Endometrium (tissue), 2 donors: ENCODE measurements around the gene PLAAT3.
"Not testable (repeated sequence)": the region's sequence is repeated elsewhere in the genome, so short reads cannot be mapped to it uniquely, and the experiment has no call there.

ENCODE experiments used
- FAIRE-seq: peaks from 2 replicates; lab custom pipeline; 2012; peaks lifted over from hg19 to GRCh38; lab: Jason Lieb, UNC
- donor health status: control.
- donor health status: control.

Gene PLAAT3

GRCh38 chr11:63537293-63538101, 76.7 kb downstream of the PLAAT3 start:
- no peak for FAIRE-seq

GRCh38 chr11:63536669-63537292, 77.5 kb downstream of the PLAAT3 start, which contains the start of gene PLAAT4:
TSS of gene PLAAT4 (plus strand) at chr11:63536808. CDS start at chr11:63536869, 61 bp downstream.
- no peak for FAIRE-seq

GRCh38 chr11:63535734-63536133, 78.5 kb downstream of the PLAAT3 start:
- no peak for FAIRE-seq

GRCh38 chr11:63534895-63535461, 79.3 kb downstream of the PLAAT3 start:
- FAIRE-seq: no peak

- FAIRE-seq: no peak
These were observed 80.2 kb downstream of the PLAAT3 start for GRCh38 chr11:63534076-63534475.

- no peak for FAIRE-seq
These were observed 81.3 kb downstream of the PLAAT3 start for GRCh38 chr11:63532799-63533475.

GRCh38 chr11:63532117-63532516, 82.1 kb downstream of the PLAAT3 start:
- no peak for FAIRE-seq

GRCh38 chr11:63531074-63531792, 83.0 kb downstream of the PLAAT3 start:
- not testable (repeated sequence) for FAIRE-seq

GRCh38 chr11:63530021-63530420, 84.2 kb downstream of the PLAAT3 start:
- FAIRE-seq: no peak

GRCh38 chr11:63529373-63529772, 84.9 kb downstream of the PLAAT3 start:
- FAIRE-seq: not testable (repeated sequence)

GRCh38 chr11:63528729-63529278, 85.4 kb downstream of the PLAAT3 start:
- not testable (repeated sequence) for FAIRE-seq

- not testable (repeated sequence) for FAIRE-seq
These were observed 86.1 kb downstream of the PLAAT3 start for GRCh38 chr11:63528156-63528555.

- no peak for FAIRE-seq
These were observed 86.6 kb downstream of the PLAAT3 start for GRCh38 chr11:63527667-63528066.
